Thyroid gland (tissue), 4 donors: ENCODE measurements around the gene OAS3.

Source experiments
- CTCF ChIP-seq, 6 experiments: fragments of 200-600 bp in 3 of 6; fragments of 450-650 bp in 3 of 6; sonication (generic) in 3 of 6; IDR thresholded peaks; one replicate each; pipeline ENCODE4 v1.5.1; 2016 to 2019; ENCODE audit warnings: antibody characterized with exemption in 6 of 6, mild to moderate bottlenecking in 2 of 6, inconsistent platforms in 1 of 6, moderate library complexity in 1 of 6
- POLR2A ChIP-seq, 2 donors: fragments of 450-650 bp; IDR thresholded peaks; one replicate each; pipeline ENCODE4 v1.6.1; 2017; ENCODE audit warnings: antibody characterized with exemption in 2 of 2, mild to moderate bottlenecking in 2 of 2, moderate library complexity in 1 of 2

- TF ChIP-seq CTCF (IDR thresholded peaks at IDR 0.05) (no peak), POLR2A (IDR thresholded peaks at IDR 0.05) (no peak)
Measured at GRCh38 chr12:112970391-112970790, 32.1 kb downstream of the OAS3 start.
